ENCODE measurements around the gene ATAT1. TPM values are rescaled to one million over a fixed set of nuclear protein-coding genes. Genes with fewer than 3 reads are reported as not detected.

Gene ATAT1
- total RNA-seq, 3 donors from 2014 or later, result 10.6 to 18.4 (median 12.7) TPM

GRCh38 chr6:30600451-30600961 is 26.2 kb upstream of the ATAT1 start:
- Histone ChIP-seq H3K9me3 (no peaks in the 10 kb centered on the region), H3K4me1 (ENCODE audit: low read depth) (no peaks in the 10 kb centered on the region), H3K36me3 (ENCODE audit: low read depth) (peaks cover 35% of the 10 kb centered on the region), H3K4me3 (no peak overlapping the region)
- intact Hi-C loops (cut with DNase I, micrococcal nuclease), result loop anchor here in 1 of 2 donors (10.0 kb wide), 1 partner anchor 56 kb away; no protein-coding TSS in a partner anchor
- TF ChIP-seq, protein P1, sequence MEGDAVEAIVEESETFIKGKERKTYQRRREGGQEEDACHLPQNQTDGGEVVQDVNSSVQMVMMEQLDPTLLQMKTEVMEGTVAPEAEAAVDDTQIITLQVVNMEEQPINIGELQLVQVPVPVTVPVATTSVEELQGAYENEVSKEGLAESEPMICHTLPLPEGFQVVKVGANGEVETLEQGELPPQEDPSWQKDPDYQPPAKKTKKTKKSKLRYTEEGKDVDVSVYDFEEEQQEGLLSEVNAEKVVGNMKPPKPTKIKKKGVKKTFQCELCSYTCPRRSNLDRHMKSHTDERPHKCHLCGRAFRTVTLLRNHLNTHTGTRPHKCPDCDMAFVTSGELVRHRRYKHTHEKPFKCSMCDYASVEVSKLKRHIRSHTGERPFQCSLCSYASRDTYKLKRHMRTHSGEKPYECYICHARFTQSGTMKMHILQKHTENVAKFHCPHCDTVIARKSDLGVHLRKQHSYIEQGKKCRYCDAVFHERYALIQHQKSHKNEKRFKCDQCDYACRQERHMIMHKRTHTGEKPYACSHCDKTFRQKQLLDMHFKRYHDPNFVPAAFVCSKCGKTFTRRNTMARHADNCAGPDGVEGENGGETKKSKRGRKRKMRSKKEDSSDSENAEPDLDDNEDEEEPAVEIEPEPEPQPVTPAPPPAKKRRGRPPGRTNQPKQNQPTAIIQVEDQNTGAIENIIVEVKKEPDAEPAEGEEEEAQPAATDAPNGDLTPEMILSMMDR (IDR thresholded peaks at IDR 0.05), result no peak
- peak in 1 of 3 donors; percentile 19 for DNase-seq
- ATAC-seq, result no peak

DNA sequence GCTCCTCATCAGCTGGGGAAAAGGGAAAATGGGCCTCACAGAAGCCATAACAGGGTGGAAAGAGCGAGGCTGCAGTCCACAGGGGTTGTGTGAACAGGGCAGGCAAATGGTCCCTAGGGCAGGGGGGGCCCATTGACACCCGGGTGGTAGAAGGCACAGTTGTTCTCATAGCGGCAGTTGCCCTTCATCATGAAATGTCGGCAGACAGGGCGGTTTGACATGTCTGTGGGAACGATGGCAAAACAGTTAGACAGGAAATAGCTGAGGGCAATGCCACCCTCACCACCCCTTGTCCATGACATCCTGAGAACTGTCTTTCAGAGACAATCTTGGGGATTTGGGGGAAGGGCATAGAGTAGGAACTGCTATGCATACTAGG is 25.2 kb upstream of the ATAT1 start:
- intact Hi-C loops (cut with DNase I, micrococcal nuclease), result loop anchor here in 1 of 2 donors (10.0 kb wide), 1 partner anchor 57 kb away; no protein-coding TSS in a partner anchor
- H3K36me3 ChIP-seq (ENCODE audit: low read depth), result peaks cover 37% of the 10 kb centered on the region
- no peak overlapping the region for H3K4me3 ChIP-seq
- DNase-seq, result no peak
- no peak for ATAC-seq
- TF ChIP-seq, protein P1 (IDR thresholded peaks at IDR 0.05), result no peak
- H3K9me3 ChIP-seq, result no peaks in the 10 kb centered on the region
- no peaks in the 10 kb centered on the region for H3K4me1 ChIP-seq (ENCODE audit: low read depth)

GRCh38 chr6:30601815-30602641 is 24.6 kb upstream of the ATAT1 start:
- no peak for DNase-seq
- Histone ChIP-seq H3K4me1 (ENCODE audit: low read depth) (no peaks in the 10 kb centered on the region), H3K36me3 (ENCODE audit: low read depth) (peaks cover 37% of the 10 kb centered on the region), H3K9me3 (no peaks in the 10 kb centered on the region), H3K4me3 (no peak overlapping the region)
- ATAC-seq, result no peak
- TF ChIP-seq, protein P1 (IDR thresholded peaks at IDR 0.05), result no peak
- intact Hi-C loops (cut with DNase I, micrococcal nuclease), result loop anchor here in 1 of 2 donors (10.0 kb wide), 1 partner anchor 57 kb away; no protein-coding TSS in a partner anchor

DNA sequence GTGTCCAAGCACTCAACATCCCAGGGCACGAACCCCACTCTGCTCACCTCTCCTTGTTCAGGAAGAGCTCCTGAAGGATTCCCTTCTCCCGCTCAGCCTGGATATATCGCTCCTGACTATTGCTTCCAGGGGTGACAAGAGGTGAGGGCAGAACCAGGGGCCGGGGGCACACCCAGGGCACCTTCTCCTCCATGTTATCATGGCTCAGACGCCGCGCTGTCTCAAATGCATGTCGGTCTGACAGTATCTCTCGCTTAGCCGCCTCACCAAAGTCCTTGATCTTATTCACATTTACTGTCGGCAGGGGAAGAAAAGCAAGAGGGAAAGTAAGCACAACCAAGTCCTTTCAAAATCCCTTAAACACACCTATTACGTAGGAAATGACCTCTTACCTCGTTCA is 22.7 kb upstream of the ATAT1 start:
- no peak for ATAC-seq
- no peak for DNase-seq
- no peaks in the 10 kb centered on the region for H3K9me3 ChIP-seq
- intact Hi-C loops (cut with DNase I, micrococcal nuclease), result loop anchor here in 1 of 2 donors (10.0 kb wide), 1 partner anchor 59 kb away; no protein-coding TSS in a partner anchor
- H3K4me1 ChIP-seq (ENCODE audit: low read depth), result no peaks in the 10 kb centered on the region
- no peak overlapping the region for H3K4me3 ChIP-seq
- peaks cover 37% of the 10 kb centered on the region for H3K36me3 ChIP-seq (ENCODE audit: low read depth)
- TF ChIP-seq, protein P1 (IDR thresholded peaks at IDR 0.05), result no peak

GRCh38 chr6:30610065-30610464 is 16.6 kb upstream of the ATAT1 start:
- Histone ChIP-seq H3K4me3 (no peak overlapping the region), H3K9me3 (no peaks in the 10 kb centered on the region), H3K36me3 (ENCODE audit: low read depth) (peaks cover 6% of the 10 kb centered on the region), H3K4me1 (ENCODE audit: low read depth) (peaks cover 26% of the 10 kb centered on the region)
- TF ChIP-seq, protein P1 (IDR thresholded peaks at IDR 0.05), result no peak
- DNase-seq (no peak), ATAC-seq (no peak)
- intact Hi-C loops (cut with DNase I, micrococcal nuclease), result no loop called here
